DMS79 treated with DMSO at 0.1 percent for 48 hours (cell line): ENCODE results near the gene LZTFL1.
A peak's percentile ranks its signal among the peaks of the same experiment; 100 is the strongest.

Experiments used
- DNase-seq: peaks from one replicate; lab custom pipeline; 2025; lab: John Stamatoyannopoulos, UW

The LZTFL1 gene

GRCh38 chr3:45785605-45786150 lies 56.2 kb downstream of the LZTFL1 start:
- DNase-seq: no peak

- DNase-seq: no peak
Measured at GRCh38 chr3:45783667-45784066, 58.3 kb downstream of the LZTFL1 start.

GRCh38 chr3:45782381-45782780 lies 59.5 kb downstream of the LZTFL1 start:
- no peak for DNase-seq

GRCh38 chr3:45781841-45782240 lies 60.1 kb downstream of the LZTFL1 start:
- no peak for DNase-seq

- no peak for DNase-seq
Measured at GRCh38 chr3:45781271-45781670, 60.6 kb downstream of the LZTFL1 start.

GRCh38 chr3:45779746-45780735 lies 61.9 kb downstream of the LZTFL1 start:
- peak; percentile 22 for DNase-seq

GRCh38 chr3:45778761-45779201 lies 63.1 kb downstream of the LZTFL1 start:
- DNase-seq: peak; percentile 39

- DNase-seq: no peak
Measured at GRCh38 chr3:45777746-45778386, 64.1 kb downstream of the LZTFL1 start.

- DNase-seq: no peak
Measured at GRCh38 chr3:45777111-45777745, 64.7 kb downstream of the LZTFL1 start.

GRCh38 chr3:45776611-45777010 lies 65.3 kb downstream of the LZTFL1 start:
- DNase-seq: peak; percentile 58

GRCh38 chr3:45776301-45776595 lies 65.7 kb downstream of the LZTFL1 start:
- no peak for DNase-seq

- DNase-seq: no peak
Measured at GRCh38 chr3:45775571-45776300, 66.2 kb downstream of the LZTFL1 start.

GRCh38 chr3:45774581-45775521 lies 67.1 kb downstream of the LZTFL1 start:
- no peak for DNase-seq

GRCh38 chr3:45773714-45774449 lies 68.0 kb downstream of the LZTFL1 start:
- peak; percentile 19 for DNase-seq
